Amniotic stem cell (primary cell): ENCODE results near the gene BLOC1S4.
"Not testable (repeated sequence)": the region's sequence is repeated elsewhere in the genome, so short reads cannot be mapped to it uniquely, and the experiment has no call there.

Experiments used
- DNase-seq: peaks from one replicate; lab custom pipeline; 2025; lab: John Stamatoyannopoulos, UW

The BLOC1S4 gene

GRCh38 chr4:6718932-6719610 is 3.1 kb downstream of the BLOC1S4 start:
- DNase-seq = no peak

DNA sequence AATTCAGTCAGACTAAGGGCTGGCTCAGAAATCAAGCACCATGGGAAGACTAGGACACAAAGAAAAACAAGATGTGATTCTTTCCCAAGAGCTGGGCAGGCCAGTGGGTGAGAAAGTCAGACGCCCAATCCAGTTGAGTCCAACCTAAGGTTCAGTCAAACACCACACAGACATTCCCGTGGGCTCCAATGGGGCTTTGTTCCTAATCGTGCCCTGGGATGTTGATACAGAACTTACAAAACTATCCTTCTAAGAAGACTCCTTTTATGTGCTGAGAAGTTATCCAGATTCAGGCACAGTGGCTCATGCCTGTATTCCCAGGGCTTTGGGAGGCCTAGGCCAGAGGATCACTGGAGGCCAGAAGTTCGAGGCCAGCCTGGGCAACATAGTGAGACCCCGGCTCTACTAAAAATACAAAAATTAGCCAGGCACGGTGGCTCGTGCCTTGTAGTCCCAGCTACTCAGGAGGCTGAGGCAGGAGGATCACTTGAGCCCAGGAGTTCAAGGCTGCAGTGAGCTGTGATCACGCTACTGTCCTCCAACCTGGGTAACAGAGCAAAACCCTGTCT is 3.7 kb downstream of the BLOC1S4 start:
- no peak for DNase-seq

GRCh38 chr4:6720202-6720699 is 4.3 kb downstream of the BLOC1S4 start:
- DNase-seq = peak; percentile 49

- no peak for DNase-seq
Measured at GRCh38 chr4:6721121-6721520, 5.1 kb downstream of the BLOC1S4 start.

GRCh38 chr4:6722891-6723290 is 6.9 kb downstream of the BLOC1S4 start:
- no peak for DNase-seq

DNA sequence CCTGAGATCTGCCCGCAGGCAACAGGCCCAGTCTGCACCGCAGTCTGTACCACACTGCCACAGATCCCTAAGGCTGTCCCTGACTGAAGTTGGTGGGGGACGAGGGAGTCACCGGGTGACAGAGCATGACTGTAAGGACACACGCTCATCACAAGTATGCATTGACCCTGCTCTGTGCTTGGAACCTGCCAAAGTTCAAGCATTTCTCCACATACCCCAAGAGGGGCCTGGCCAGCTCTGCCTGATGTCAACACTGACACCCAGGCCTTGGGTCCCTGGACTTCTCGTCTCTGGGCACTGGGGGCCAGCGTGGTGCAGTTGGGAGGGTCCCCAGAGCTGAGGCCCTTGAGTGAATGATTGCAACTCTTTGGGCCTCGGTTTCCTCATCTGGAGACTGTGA is 7.9 kb downstream of the BLOC1S4 start:
- DNase-seq = no peak

GRCh38 chr4:6724421-6725111 is 8.6 kb downstream of the BLOC1S4 start:
- DNase-seq = no peak

DNA sequence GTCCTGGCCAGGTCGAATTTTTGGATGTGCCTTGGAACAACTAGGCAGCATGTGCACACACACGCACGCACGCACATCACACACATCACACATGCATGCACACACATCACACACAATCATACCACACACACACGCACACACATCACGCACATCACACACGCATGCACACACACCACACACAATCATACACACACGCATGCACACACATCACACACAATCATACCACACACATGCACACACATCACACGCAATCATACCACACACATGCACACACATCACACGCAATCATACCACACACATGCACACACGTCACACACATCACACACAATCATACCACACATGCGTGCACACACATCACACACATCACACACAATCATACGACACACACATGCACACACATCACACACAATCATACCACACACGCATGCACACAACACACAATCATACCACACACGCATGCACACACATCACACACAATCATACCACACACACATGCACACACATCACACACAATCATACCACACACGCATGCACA is 9.5 kb downstream of the BLOC1S4 start:
- not testable (repeated sequence) for DNase-seq

DNA sequence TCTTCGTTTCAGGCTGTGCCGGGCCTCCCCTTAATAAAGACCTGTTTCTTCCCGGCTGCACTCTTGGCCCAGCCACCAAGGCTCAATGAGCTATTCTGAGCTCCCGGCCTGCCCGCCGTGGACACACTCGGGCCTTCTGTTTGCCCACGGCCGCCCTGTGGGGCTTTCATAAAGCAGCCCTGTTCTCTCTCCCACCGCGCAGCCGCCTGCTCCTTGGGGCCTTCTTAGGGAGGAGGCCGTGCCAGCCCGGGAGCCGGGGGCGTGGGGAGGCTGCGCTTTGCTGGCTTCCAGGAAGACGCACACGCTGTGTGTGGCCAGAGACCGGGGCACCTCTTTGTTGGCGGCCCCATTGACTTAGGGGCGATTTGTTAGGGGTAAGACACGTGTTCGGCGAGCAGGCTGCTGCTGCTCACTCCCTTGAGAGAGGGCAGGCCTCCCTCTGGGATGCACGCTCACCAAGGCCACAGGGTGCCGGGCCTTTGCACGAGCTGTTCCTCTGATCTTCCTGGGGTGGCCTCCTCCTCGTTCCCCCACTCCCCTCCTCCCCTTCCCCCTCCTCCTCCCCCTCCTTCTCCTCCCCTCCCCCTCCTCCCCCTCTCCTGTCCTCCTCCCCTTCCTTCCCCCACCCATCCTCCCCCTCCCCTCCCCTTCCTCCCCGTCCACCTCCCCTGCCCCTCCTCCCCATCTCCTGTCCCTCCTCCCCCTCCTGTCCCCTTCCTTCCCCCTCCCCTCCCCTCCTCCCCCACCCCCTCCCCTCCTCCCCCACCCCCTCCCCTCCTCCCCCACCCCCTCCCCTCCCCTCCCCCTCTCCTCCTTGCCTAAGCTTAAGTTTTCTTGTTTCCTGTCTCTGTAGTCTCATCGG is 11.3 kb downstream of the BLOC1S4 start:
- DNase-seq = no peak

GRCh38 chr4:6727943-6728250 is 11.9 kb downstream of the BLOC1S4 start:
- DNase-seq = no peak

DNA sequence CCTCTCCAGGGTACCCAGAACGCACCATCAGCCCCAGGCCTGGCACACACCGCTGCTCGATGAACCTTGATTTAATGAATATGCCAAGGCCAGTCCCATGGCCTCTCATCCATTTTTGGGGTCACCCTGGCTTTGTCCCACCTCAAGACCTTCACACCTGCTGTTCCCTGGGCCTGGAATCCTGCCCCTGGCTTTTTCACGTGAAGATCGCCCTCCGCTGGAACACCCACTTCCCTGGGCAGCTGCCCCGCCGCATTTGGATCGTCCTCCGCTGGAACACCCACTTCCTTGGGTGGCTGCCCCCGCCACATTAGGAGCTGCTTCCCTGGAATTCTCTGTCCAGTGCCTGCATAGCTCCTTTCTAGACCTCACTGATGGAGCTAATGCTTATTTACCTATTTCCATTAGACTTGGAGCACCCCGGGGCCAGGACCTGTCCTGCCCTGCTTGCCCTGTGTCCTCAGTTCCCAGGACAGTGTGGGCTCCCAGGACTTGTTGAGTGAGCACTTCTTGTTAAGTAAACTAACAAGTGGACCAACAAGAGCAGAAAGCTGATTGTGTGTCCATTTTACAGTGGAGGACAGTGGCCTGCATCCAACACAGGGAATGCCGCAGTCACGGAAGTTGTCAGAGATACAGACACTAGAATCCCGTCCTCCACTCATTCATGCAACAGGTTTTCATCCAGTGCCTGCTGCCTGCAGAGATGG is 12.5 kb downstream of the BLOC1S4 start:
- DNase-seq = no peak

DNA sequence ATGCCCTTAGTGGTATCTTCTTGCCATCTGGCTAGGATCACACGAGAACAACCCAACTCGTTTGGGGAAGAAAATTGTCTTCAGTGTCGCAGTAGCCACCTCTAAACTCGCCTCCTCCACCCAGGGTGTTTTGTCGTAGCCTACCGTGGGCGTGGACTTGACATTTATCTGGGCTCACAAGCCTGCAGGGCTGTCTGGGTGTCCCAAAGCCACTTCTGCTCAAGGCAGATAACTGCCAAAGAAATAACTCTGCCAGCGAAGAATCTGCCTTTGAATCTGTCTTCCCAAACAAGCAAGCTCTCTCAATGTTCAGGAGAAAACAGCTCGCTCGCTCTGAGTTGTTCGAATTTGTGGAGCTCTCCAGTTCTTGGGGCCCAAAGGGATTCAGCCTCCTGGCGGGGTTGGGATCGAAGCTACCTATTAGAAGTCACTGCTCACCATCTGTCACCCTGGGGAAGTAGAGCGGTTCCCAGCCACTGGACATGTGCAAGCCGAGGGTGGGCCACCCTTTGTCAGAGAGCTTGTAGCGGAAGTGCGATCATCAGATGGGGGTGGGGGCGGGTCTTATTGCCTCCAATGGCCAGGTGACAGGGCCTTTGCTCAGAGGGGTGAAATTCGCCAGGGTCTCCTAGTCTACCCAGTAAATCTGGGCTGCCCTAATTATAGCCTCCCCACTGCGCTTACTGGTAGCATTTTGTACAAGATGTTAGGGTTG is 14.8 kb downstream of the BLOC1S4 start:
- DNase-seq = no peak

- DNase-seq = no peak
Measured at GRCh38 chr4:6731318-6731675, 15.3 kb downstream of the BLOC1S4 start.

GRCh38 chr4:6731780-6732179 is 15.8 kb downstream of the BLOC1S4 start:
- no peak for DNase-seq

DNA sequence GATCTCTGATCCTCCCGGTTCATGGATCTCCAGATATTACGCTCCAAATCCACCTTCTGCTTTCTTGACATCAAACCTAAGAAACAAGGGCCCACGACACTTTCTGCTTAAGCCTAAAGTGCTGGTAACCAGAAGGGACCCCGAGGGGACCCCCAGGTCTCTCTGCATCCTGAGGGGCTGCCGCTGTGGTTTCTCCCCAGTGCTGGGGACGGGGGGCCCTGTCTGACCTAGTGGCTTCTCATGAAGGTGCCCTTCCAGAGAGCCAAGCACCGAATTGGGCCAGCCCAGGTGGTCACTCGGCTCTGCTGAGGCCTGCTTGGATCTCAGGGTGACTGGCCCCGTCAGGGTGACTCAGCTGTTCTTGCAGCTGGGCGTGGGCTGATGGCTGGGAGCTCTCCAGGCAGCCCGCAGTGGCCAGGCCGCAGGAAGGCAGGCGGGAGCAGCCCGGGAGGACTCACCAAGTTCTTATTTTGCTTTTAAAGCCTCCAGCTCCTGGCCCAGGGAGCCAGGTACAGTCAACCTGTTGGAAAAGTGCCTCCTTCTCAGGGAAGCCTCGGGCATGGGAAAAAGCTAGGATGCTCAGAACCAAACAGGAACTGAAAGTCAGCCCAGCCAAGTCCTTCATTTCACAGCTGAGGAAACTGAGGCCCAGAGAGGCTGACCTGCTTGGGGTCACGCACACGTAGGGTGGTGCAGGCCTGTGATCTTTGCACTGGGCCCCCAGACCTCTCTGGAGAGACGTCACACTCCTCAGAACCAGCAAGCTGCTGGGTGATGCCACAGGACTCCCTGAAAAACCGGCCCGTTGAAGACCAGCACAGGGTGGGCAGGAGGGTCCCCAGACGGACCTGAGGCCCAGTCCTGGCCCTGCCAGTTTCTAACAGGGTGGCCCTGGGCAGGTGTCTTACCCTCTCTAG is 16.7 kb downstream of the BLOC1S4 start:
- peak; percentile 40 for DNase-seq

- DNase-seq = no peak
Measured at GRCh38 chr4:6733358-6734164, 17.6 kb downstream of the BLOC1S4 start.

DNA sequence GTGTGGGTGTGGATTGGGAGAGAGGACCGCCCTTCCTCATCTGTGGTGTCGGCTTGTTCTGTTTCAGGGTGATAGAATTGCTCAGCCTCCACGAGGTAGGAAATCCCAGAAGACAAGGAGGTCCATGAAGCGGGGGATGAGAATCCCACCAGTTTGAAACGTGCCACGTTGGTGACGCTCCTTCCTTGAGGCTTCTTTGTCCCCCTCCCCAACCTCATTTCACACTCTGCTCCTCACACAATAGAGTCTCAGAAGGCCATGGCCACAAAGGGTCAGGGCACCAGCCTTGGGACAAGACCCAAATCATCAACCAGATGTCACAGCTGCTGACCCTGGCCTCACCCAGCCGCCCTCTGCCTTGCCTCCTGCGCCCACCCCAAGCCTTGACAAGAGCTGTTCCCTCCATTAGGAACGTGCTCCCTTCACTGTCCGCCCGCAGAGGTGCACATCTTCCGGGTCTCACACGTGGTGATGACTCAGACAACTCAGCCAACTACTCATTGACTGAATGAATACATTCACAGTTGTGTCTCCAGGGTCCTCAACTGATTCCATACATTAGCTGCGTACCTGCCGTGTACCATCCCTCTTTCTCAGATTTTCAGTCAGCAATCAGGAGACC is 18.3 kb downstream of the BLOC1S4 start:
- DNase-seq = no peak

GRCh38 chr4:6739920-6740319 is 23.9 kb downstream of the BLOC1S4 start:
- no peak for DNase-seq

DNA sequence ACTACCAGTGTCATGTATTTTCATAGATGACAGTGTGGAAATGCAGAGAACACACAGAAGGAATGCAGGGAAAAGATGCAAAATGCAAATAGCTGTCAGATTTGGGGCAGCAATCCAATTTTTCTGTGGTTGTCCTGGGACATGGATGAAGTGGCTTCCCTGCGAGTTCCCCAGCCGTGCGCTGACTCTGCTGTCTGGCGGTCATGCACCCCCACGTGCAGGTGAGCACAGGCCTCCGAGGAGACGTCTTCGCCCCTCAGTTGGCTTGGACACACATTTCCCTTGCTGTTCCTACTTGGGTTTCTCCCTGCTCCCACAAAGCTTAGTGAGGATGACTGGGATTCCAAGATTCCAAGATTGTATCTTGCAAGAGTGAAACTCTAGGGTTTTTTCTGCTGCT is 24.4 kb downstream of the BLOC1S4 start:
- DNase-seq = no peak
